IMR-90 (cell line): ENCODE data around the gene FOXK2. TPM values are rescaled to one million over a fixed set of nuclear protein-coding genes. Genes with fewer than 3 reads are reported as not detected.

Experiments used
- ATAC-seq: fragments of 200-7000 bp; cut with Tn5 transposase; 2 replicates; pipeline ENCODE4 v1.9.1; 2020; ENCODE audit warnings: low read depth, mild to moderate bottlenecking, moderate library complexity
- BruUV-seq: library from RNA; stranded (reverse); fragments of 400-500 nt; replicated peaks from 2 replicates; lab custom pipeline; 2021; lab: Mats Ljungman, UMichigan
- CTCF ChIA-PET: fragments of 300-600 bp; formaldehyde crosslinking; extraction: SDS; loops from one replicate; lab custom pipeline; 2021; ENCODE audit warnings: antibody characterized with exemption; lab: Yijun Ruan, JAX
- POLR2A ChIA-PET: fragments of 300-600 bp; sonication (Branson Sonifier 250); formaldehyde crosslinking; loops from one replicate; lab custom pipeline; 2022; ENCODE audit warnings: antibody characterized with exemption; ENCODE audit not compliant: unreplicated experiment; lab: Charles Lee
- DNase-seq: peaks from one replicate; pipeline ENCODE4 v3.0.0; 2013
- H2AFZ ChIP-seq: replicated peaks from 2 replicates; pipeline ENCODE3; 2013; ENCODE audit warnings: low read length, mild to moderate bottlenecking; ENCODE audit not compliant: poor library complexity
- H2AK5ac ChIP-seq: 2 replicates; pipeline ENCODE4 v1.6.1; 2013; ENCODE audit warnings: low read depth, low read length, inconsistent platforms
- H2AK9ac ChIP-seq: replicated peaks from 2 replicates; pipeline ENCODE3; 2013; ENCODE audit warnings: mild to moderate bottlenecking, low read depth, low read length, moderate library complexity; ENCODE audit not compliant: poor library complexity
- H2BK120ac ChIP-seq: 2 replicates; pipeline ENCODE4 v1.6.1; 2013; ENCODE audit warnings: low read depth, low read length, inconsistent platforms
- H2BK15ac ChIP-seq: 3 replicates; pipeline ENCODE4 v1.6.1; 2013; ENCODE audit warnings: low read depth, low read length, inconsistent platforms
- H2BK20ac ChIP-seq: 2 replicates; pipeline ENCODE4 v1.6.1; 2013; ENCODE audit warnings: low read depth, mild to moderate bottlenecking, inconsistent platforms, low read length, moderate library complexity
- H2BK5ac ChIP-seq: 2 replicates; pipeline ENCODE4 v1.6.1; 2013; ENCODE audit warnings: mild to moderate bottlenecking, low read depth, low read length, inconsistent platforms; ENCODE audit not compliant: poor library complexity, severe bottlenecking
- H3K14ac ChIP-seq: replicated peaks from 2 replicates; pipeline ENCODE4 v1.6.1; 2013; ENCODE audit warnings: low read depth, low read length, inconsistent platforms
- H3K18ac ChIP-seq: 2 replicates; pipeline ENCODE4 v1.6.1; 2013; ENCODE audit warnings: low read depth, low read length, control low read depth
- H3K23ac ChIP-seq: 2 replicates; pipeline ENCODE4 v1.6.1; 2013; ENCODE audit warnings: low read depth, low read length, inconsistent platforms
- H3K27ac ChIP-seq: 2 replicates; pipeline ENCODE4 v1.5.1; 2013; ENCODE audit warnings: mild to moderate bottlenecking, control low read depth, low read length; ENCODE audit not compliant: insufficient read depth
- H3K27me3 ChIP-seq: 2 replicates; pipeline ENCODE4 v1.6.1; 2013; ENCODE audit warnings: low read length; ENCODE audit not compliant: control insufficient read depth, insufficient read depth
- H3K36me3 ChIP-seq: 2 replicates; pipeline ENCODE4 v1.6.1; 2013; ENCODE audit warnings: low read length, mixed read lengths; ENCODE audit not compliant: control insufficient read depth, insufficient read depth
- H3K4ac ChIP-seq: 2 replicates; pipeline ENCODE4 v1.6.1; 2013; ENCODE audit warnings: low read depth, low read length, inconsistent platforms
- H3K4me1 ChIP-seq: 2 replicates; pipeline ENCODE4 v1.6.1; 2013; ENCODE audit warnings: low read length, mixed read lengths; ENCODE audit not compliant: control insufficient read depth, insufficient read depth
- H3K4me2 ChIP-seq: 2 replicates; pipeline ENCODE4 v1.6.1; 2013; ENCODE audit warnings: low read depth, mild to moderate bottlenecking, control low read depth, low read length, moderate library complexity
- H3K4me3 ChIP-seq: 2 replicates; pipeline ENCODE4 v1.5.1; 2013; ENCODE audit warnings: low read depth, mild to moderate bottlenecking, control low read depth, low read length, moderate library complexity; ENCODE audit not compliant: insufficient read depth
- H3K56ac ChIP-seq: 2 replicates; pipeline ENCODE4 v1.6.1; 2013; ENCODE audit warnings: low read length, inconsistent platforms; ENCODE audit not compliant: insufficient read depth; ENCODE audit errors: extremely low read depth
- H3K79me1 ChIP-seq, 2 experiments: 2 replicates each; pipeline ENCODE4 v1.6.1; 2013; ENCODE audit warnings: low read length in 2 of 2, inconsistent platforms in 1 of 2, low read depth in 1 of 2
- H3K9ac ChIP-seq: 2 replicates; pipeline ENCODE4 v1.6.1; 2013; ENCODE audit warnings: low read depth, low read length, control low read depth
- H3K9me1 ChIP-seq: 2 replicates; pipeline ENCODE4 v1.6.1; 2013; ENCODE audit warnings: low read length, inconsistent platforms; ENCODE audit not compliant: insufficient read depth
- H3K9me3 ChIP-seq: 2 replicates; pipeline ENCODE4 v1.6.1; 2013; ENCODE audit warnings: low read length; ENCODE audit not compliant: control insufficient read depth, insufficient read depth
- H4K20me1 ChIP-seq: 2 replicates; pipeline ENCODE4 v1.6.1; 2013; ENCODE audit warnings: low read length, inconsistent platforms; ENCODE audit not compliant: insufficient read depth
- H4K5ac ChIP-seq: 2 replicates; pipeline ENCODE4 v1.6.1; 2013; ENCODE audit warnings: mild to moderate bottlenecking, low read depth, low read length, control low read depth
- H4K8ac ChIP-seq, 2 experiments: 2 replicates each; pipeline ENCODE4 v1.6.1; 2013; ENCODE audit warnings: low read depth in 2 of 2, low read length in 2 of 2, control low read depth in 1 of 2, inconsistent platforms in 1 of 2
- H4K91ac ChIP-seq: 2 replicates; pipeline ENCODE4 v1.6.1; 2013; ENCODE audit warnings: low read depth, low read length, inconsistent platforms; ENCODE audit not compliant: insufficient read depth
- CEBPB ChIP-seq: IDR thresholded peaks from 2 replicates; pipeline ENCODE4 v1.6.1; 2012; ENCODE audit warnings: low read depth, low read length, improper control_type of control experiment
- NFE2L2 ChIP-seq: fragments of 150-350 bp; IDR thresholded peaks from 2 replicates; pipeline ENCODE4 v1.6.1; 2016; ENCODE audit warnings: low read depth, mild to moderate bottlenecking, low read length
- RFX5 ChIP-seq: IDR thresholded peaks from 2 replicates; pipeline ENCODE4 v1.8.0; 2012; ENCODE audit warnings: low read depth, mild to moderate bottlenecking, low read length, moderate library complexity
- WGBS, 2 experiments: methylation state at CpG; one replicate each; pipeline versions ENCODE4 v1.1.5 to v1.1.7; 2013; ENCODE audit warnings: missing lambda C conversion rate in 2 of 2; ENCODE audit not compliant: insufficient read length in 1 of 2; ENCODE audit errors: extremely low coverage in 2 of 2; 5-methylcytosine and 5-hydroxymethylcytosine counted together
- dilution Hi-C: fragments of 300-500 bp; cut with HindIII; formaldehyde crosslinking; loops from one replicate; pipeline ENCODE4 v1.14.3; 2018; ENCODE audit warnings: low sequenced_read_pairs; ENCODE audit not compliant: unreplicated experiment
- in situ Hi-C: fragments of 300-500 bp; cut with MboI; formaldehyde crosslinking; loops from 3 replicates; pipeline ENCODE4 v1.14.3; 2019; ENCODE audit warnings: low sequenced_read_pairs, inconsistent platforms, mixed read lengths
- intact Hi-C: fragments of 100-400 bp; cut with micrococcal nuclease; formaldehyde crosslinking; loops from 2 replicates; pipeline ENCODE4 v1.10.0; 2022
- polyA plus RNA-seq, 3 experiments: library from polyadenylated mRNA; depleted of rRNA; stranded (reverse); fragments of >200 nt; gene quantifications; 2 replicates each; pipeline ENCODE4 v1.2.3, GENCODE V29; 2012; ENCODE audit warnings: low replicate concordance in 1 of 3
- total RNA-seq: library from RNA; depleted of rRNA; stranded (reverse); fragments of >200 nt; gene quantifications from 2 replicates; pipeline ENCODE4 v1.2.3, GENCODE V29; 2012

FOXK2 gene
- total and polyA plus RNA-seq, 2 of the 4 experiments (the other 2 are of a cell fraction): 12.5 to 20.0 TPM

- Histone ChIP-seq H4K20me1 (peaks cover 12% of the 10 kb centered on the region), H3K4me2 (no peak overlapping the region), H3K27me3 (no peaks in the 10 kb centered on the region), H2AK9ac (no peak overlapping the region), H3K23ac (no peak overlapping the region), H3K9ac (no peak overlapping the region), H4K91ac (no peak overlapping the region), H2AK5ac (no peak overlapping the region), H2BK20ac (no peak overlapping the region), H2BK120ac (no peak overlapping the region), H3K14ac (no peak overlapping the region), H3K56ac (no peak overlapping the region), H3K79me1 (peaks cover 21 to 78% of the 10 kb centered on the region in 2 experiments), H3K4me3 (no peak overlapping the region), H3K27ac (no peak overlapping the region; the same call in 1 of the 2 replicates), H3K18ac (no peak overlapping the region), H2AFZ (no peak overlapping the region), H3K9me3 (no peaks in the 10 kb centered on the region), H2BK5ac (no peak overlapping the region), H3K9me1 (peaks cover 11% of the 10 kb centered on the region), H3K4me1 (peaks cover 7% of the 10 kb centered on the region), H3K36me3 (peaks cover 68% of the 10 kb centered on the region), H4K5ac (no peak overlapping the region), H4K8ac (no peak overlapping the region; a peak in 1 of 4 replicates), H2BK15ac (no peak overlapping the region), H3K4ac (no peak overlapping the region)
- CTCF ChIA-PET: no interaction called here
- no peak for TF ChIP-seq CEBPB
- no peak for TF ChIP-seq RFX5
- TF ChIP-seq NFE2L2: no peak
- DNase-seq (no peak), ATAC-seq (no peak)
- no CpG with 5 or more reads among the region's 21 CpGs for WGBS, 2 experiments
- intact Hi-C loops (no loop called here), in situ Hi-C loops (no loop called here), dilution Hi-C loops (no loop called here)
- no TSS peak for BruUV-seq
- POLR2A ChIA-PET: no interaction called here
These were observed 83.0 kb downstream of the FOXK2 start for GRCh38 chr17:82602487-82602886.
